ENCODE measurements around the gene RNPEPL1. TPM values are rescaled to one million over a fixed set of nuclear protein-coding genes. Genes with fewer than 3 reads are reported as not detected.

The RNPEPL1 gene
- total and polyA plus RNA-seq, 10 of the 15 experiments (the other 5 are each of a cell fraction or from before 2014, with no cell fraction given), result 0.24 to 49.5 (median 6.8) TPM

DNA sequence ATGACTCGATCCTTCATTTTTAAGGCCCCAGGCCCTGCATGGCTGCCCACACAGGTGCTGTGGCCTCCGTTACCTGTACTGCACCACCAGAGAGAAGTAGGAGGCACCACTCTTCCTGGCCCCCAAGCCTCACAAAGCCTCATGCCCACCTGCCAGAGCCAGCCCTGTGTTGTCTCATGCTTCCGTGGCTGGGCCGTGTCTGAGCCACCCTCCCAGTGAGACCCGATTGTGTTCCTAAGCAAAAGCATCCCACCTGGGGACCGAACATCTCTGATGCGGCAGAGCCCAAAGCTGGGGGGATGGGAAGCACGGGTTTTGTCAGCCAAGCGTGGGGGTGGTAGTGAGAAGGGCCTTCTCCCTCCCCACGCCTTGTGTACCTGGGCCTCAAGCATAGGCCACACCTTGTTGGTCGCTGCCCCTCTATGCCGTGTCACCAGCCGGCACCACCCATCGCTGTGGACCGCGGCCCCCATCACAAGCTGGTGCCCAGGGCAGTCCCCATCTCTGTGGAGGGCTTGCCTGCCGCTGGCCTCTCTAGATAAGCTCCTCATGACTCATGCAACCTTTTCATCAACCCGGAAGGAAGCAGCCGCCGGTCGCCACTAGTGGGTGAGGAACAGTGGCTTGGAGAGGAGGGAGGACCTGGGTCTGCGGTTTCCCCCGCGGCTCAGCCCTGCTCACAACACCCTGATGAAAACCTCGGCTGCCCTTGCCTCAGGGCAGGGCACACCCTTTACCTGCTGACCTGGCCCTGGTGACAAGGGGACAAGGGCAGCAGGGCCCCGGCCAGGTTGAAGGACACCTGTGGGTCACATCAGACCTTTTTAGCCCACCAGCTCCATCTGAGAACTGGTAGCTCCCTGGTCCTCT, 2.7 kb upstream of the RNPEPL1 start (continued):
- no peak for TF ChIP-seq KAT2A (conservative IDR thresholded peaks at IDR 0.05; ENCODE audit: control insufficient read depth, low read depth, low read length)

DNA sequence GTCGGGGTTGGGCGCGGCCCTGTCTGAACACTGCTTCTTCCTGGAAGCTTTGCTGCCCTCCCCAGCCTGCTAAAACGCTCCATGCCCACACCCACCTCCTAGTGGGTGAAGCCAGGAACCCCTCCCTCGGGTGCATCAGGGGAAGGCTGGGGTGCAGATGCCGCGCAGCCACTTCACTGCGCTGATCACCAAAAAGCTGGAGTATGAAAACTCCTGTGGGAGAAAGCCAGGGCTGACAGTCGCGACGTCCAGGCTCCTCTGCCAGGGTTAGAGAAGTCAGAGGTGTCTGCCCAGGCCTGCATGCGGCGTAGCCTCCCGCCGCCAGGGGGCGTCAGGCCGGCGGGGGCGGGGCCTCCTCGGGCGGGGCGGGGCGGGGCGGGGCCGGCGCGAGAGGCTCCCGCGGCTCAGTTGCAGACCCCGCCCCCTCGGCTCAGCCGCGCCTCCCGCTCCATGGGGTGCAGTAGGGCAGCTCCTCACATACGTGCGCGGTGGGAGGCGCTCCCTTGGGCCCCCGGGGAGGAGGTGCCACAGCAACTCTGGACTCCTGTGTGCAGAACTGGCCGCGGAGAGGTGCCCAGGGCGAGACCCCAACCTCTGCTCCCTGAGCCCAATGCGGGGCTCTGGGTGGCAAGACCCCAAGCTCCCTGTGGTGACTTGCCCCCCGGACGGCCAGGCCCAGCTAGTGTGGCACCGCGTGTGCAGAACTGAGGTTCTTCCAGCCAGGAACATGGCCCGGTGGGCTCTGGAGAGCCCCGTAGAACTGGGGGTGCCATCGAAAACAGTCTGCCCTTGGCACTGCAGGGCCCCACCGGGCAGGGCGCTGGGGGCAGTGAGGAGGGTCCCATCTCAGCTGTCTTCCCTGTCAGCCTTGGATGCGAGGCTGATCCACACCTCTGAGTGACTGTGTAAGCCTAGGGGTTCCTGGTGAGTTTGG, 1.8 kb upstream of the RNPEPL1 start:
- Histone ChIP-seq H3K79me2 (ENCODE audit: control insufficient read depth, insufficient read depth, low read length) (peaks cover 45% of the 10 kb centered on the region), H3K4me1 (ENCODE audit: control insufficient read depth, insufficient read depth, low read length) (peaks cover 51% of the 10 kb centered on the region), H2AFZ (ENCODE audit: control insufficient read depth, low read depth, low read length) (peak overlapping the region; percentile 40), H3K27me3 (replicated peaks in 1 of 2; ENCODE audit: control insufficient read depth in 2 of 2, insufficient read depth in 2 of 2, low read length in 1 of 2) (no peaks in the 10 kb centered on the region), H3K27ac (ENCODE audit: control insufficient read depth, insufficient read depth) (peak overlapping the region; percentile 97), H3K4me3 (peak overlapping the region; percentile 77), H3K9ac (ENCODE audit: control insufficient read depth, insufficient read depth, low read length) (peak overlapping the region; percentile 90), H3K9me3 (replicated peaks; ENCODE audit: control insufficient read depth, insufficient read depth, low read length) (no peaks in the 10 kb centered on the region), H3K4me2 (ENCODE audit: control insufficient read depth, insufficient read depth) (peak overlapping the region; percentile 100), H4K20me1 (ENCODE audit: control insufficient read depth, insufficient read depth) (no peaks in the 10 kb centered on the region), H3K36me3 (ENCODE audit: control insufficient read depth in 2 of 2, insufficient read depth in 2 of 2, low read length in 1 of 2) (peaks cover 0 to 5% of the 10 kb centered on the region in 2 experiments; a peak in 2 of 4 replicates)
- in situ Hi-C loops (cut with MboI) (no loop called here), intact Hi-C loops (cut with micrococcal nuclease; ENCODE audit: unreplicated experiment) (loop anchor here (1.0 to 5.0 kb wide), 2 partner anchors 18 to 54 kb away; no protein-coding TSS in a partner anchor)
- POLR2A ChIA-PET, result interaction anchor here (0.6 to 7.8 kb wide), 8 partner anchors 9 to 583 kb away, joined by 3 to 233 read pairs (median 4); partner anchors contain the start of genes ANKMY1, CAPN10 and PASK
- WGBS (ENCODE audit: insufficient coverage, insufficient replicate concordance, low lambda C conversion rate, missing lambda C conversion rate), result 7% methylated on average over 43 of the region's 53 CpGs
- no TSS peak for BruUV-seq (replicated peaks)
- CTCF ChIA-PET, result interaction anchor here (0.9 to 7.8 kb wide), 8 partner anchors 9 to 102 kb away, joined by 3 to 196 read pairs (median 10); partner anchors contain the start of genes ANKMY1, CAPN10 and GPR35
- RAD21 ChIA-PET (ENCODE audit: unreplicated experiment), result interaction anchor here (1.1 to 11.7 kb wide), 6 partner anchors 10 to 117 kb away, joined by 3 to 206 read pairs (median 5); partner anchors contain the start of gene CAPN10
- ATAC-seq (peak; percentile 80), DNase-seq (ENCODE audit: low read depth, low spot score) (peak; percentile 57), FAIRE-seq (no peak)
- SMC1A ChIA-PET (ENCODE audit: uncharacterized antibody, unreplicated experiment), result interaction anchor here (1.4 to 12.1 kb wide), 4 partner anchors 14 to 55 kb away, joined by 3 to 124 read pairs (median 28); partner anchors contain the start of gene CAPN10
- peak; percentile 22; the same call in 1 of the 2 replicates for TF ChIP-seq RAD21 (IDR thresholded peaks at IDR 0.05; ENCODE audit: insufficient read depth, low read depth, low read length)
- TF ChIP-seq, protein P1, sequence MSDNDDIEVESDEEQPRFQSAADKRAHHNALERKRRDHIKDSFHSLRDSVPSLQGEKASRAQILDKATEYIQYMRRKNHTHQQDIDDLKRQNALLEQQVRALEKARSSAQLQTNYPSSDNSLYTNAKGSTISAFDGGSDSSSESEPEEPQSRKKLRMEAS (IDR thresholded peaks at IDR 0.05; ENCODE audit: low read depth, low read length), result 0 out of 2 replicates have a peak, but pooled peaks have one; percentile 5
- TF ChIP-seq POLR2AphosphoS5 (IDR thresholded peaks at IDR 0.05; ENCODE audit: low read length), result no peak; the same call in 1 of the 2 replicates
- TF ChIP-seq IKZF1 (conservative IDR thresholded peaks at IDR 0.05), result 0 out of 2 replicates have a peak, but pooled peaks have one; percentile 9
- no peak for TF ChIP-seq KLF5 (IDR thresholded peaks at IDR 0.05; ENCODE audit: partially characterized antibody)
- TF ChIP-seq TCF7 (IDR thresholded peaks at IDR 0.05; ENCODE audit: borderline replicate concordance), result no peak
- TF ChIP-seq, protein P2, sequence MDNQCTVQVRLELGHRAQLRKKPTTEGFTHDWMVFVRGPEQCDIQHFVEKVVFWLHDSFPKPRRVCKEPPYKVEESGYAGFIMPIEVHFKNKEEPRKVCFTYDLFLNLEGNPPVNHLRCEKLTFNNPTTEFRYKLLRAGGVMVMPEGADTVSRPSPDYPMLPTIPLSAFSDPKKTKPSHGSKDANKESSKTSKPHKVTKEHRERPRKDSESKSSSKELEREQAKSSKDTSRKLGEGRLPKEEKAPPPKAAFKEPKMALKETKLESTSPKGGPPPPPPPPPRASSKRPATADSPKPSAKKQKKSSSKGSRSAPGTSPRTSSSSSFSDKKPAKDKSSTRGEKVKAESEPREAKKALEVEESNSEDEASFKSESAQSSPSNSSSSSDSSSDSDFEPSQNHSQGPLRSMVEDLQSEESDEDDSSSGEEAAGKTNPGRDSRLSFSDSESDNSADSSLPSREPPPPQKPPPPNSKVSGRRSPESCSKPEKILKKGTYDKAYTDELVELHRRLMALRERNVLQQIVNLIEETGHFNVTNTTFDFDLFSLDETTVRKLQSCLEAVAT (IDR thresholded peaks at IDR 0.05), result 0 out of 2 replicates have a peak, but pooled peaks have one; percentile 9
- no peak for TF ChIP-seq JUNB (IDR thresholded peaks at IDR 0.05)
- TF ChIP-seq ZNF622 (IDR thresholded peaks at IDR 0.05), result no peak
- TF ChIP-seq, protein P3, sequence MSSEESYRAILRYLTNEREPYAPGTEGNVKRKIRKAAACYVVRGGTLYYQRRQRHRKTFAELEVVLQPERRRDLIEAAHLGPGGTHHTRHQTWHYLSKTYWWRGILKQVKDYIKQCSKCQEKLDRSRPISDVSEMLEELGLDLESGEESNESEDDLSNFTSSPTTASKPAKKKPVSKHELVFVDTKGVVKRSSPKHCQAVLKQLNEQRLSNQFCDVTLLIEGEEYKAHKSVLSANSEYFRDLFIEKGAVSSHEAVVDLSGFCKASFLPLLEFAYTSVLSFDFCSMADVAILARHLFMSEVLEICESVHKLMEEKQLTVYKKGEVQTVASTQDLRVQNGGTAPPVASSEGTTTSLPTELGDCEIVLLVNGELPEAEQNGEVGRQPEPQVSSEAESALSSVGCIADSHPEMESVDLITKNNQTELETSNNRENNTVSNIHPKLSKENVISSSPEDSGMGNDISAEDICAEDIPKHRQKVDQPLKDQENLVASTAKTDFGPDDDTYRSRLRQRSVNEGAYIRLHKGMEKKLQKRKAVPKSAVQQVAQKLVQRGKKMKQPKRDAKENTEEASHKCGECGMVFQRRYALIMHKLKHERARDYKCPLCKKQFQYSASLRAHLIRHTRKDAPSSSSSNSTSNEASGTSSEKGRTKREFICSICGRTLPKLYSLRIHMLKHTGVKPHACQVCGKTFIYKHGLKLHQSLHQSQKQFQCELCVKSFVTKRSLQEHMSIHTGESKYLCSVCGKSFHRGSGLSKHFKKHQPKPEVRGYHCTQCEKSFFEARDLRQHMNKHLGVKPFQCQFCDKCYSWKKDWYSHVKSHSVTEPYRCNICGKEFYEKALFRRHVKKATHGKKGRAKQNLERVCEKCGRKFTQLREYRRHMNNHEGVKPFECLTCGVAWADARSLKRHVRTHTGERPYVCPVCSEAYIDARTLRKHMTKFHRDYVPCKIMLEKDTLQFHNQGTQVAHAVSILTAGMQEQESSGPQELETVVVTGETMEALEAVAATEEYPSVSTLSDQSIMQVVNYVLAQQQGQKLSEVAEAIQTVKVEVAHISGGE (CRISPR knock-in tag; IDR thresholded peaks at IDR 0.05), result no peak
- 0 out of 2 replicates have a peak, but pooled peaks have one; percentile 9 for TF ChIP-seq JUND (IDR thresholded peaks at IDR 0.05; ENCODE audit: low read depth, low read length)
- no peak for TF ChIP-seq TARDBP (IDR thresholded peaks at IDR 0.05; ENCODE audit: borderline replicate concordance)

All from GM12878 (cell line).